PC-3 (cell line): ENCODE results near the gene LY6G6F.

Experiments used
- EZH2 ChIP-seq: fragments of 300-600 bp; sonication (generic); IDR thresholded peaks from one replicate; pipeline ENCODE4 v1.6.1; 2017; ENCODE audit warnings: antibody characterized with exemption, mild to moderate bottlenecking, low read length; ENCODE audit not compliant: unreplicated experiment
- TF ChIP-seq, protein P1 (sequence below): fragments of 300-600 bp; sonication (generic); conservative IDR thresholded peaks from 2 replicates; pipeline ENCODE4 v1.5.1; 2017; ENCODE audit warnings: antibody characterized with exemption, low read depth, mild to moderate bottlenecking, low read length

DNA sequence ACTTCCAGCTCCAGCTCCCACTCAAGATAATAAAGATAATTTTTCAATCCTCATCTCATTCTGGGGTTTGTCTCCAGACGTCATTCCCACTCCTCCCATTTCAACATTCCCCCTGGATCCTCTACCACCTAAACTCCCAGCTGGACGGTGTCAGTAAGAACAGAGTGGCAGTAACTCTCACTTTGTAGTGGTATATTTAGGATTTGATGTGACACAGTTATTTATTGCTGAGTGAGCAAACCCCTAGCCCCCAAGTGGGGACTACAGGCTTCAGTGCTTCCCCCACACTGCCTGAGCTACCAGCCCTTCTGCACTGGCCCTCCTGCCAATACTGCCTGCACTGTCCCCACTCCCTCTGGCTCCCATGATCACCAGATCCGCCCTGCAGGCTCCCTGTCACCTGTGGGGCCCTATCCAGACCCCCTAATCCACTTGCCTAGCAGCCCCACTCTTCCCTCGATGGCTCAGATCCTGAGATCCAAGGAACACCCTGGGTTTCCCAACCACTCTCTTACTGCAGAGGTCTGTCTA, 48.4 kb upstream of the LY6G6F start:
- TF ChIP-seq, protein P1, sequence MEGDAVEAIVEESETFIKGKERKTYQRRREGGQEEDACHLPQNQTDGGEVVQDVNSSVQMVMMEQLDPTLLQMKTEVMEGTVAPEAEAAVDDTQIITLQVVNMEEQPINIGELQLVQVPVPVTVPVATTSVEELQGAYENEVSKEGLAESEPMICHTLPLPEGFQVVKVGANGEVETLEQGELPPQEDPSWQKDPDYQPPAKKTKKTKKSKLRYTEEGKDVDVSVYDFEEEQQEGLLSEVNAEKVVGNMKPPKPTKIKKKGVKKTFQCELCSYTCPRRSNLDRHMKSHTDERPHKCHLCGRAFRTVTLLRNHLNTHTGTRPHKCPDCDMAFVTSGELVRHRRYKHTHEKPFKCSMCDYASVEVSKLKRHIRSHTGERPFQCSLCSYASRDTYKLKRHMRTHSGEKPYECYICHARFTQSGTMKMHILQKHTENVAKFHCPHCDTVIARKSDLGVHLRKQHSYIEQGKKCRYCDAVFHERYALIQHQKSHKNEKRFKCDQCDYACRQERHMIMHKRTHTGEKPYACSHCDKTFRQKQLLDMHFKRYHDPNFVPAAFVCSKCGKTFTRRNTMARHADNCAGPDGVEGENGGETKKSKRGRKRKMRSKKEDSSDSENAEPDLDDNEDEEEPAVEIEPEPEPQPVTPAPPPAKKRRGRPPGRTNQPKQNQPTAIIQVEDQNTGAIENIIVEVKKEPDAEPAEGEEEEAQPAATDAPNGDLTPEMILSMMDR = no peak
- no peak for TF ChIP-seq EZH2
